Karpas-422 (cell line): ENCODE data around the gene HIF1A. TPM values are rescaled to one million over a fixed set of nuclear protein-coding genes. Genes with fewer than 3 reads are reported as not detected.
"Not testable (repeated sequence)": the region's sequence is repeated elsewhere in the genome, so short reads cannot be mapped to it uniquely, and the experiment has no call there.

Source experiments
- DNase-seq: peaks from one replicate; pipeline ENCODE4 v3.0.0-alpha.2; 2015
- H2AFZ ChIP-seq: fragments of 200-600 bp; sonication (generic); 2 replicates; pipeline ENCODE4 v1.6.1; 2014; ENCODE audit warnings: antibody characterized with exemption, low read length, mixed read lengths
- H3K27ac ChIP-seq: fragments of 200-600 bp; sonication (generic); 2 replicates; pipeline ENCODE4 v1.5.1; 2014; ENCODE audit warnings: mild to moderate bottlenecking, low read length, moderate library complexity
- H3K27me3 ChIP-seq: fragments of 200-600 bp; sonication (generic); 2 replicates; pipeline ENCODE4 v1.6.1; 2014; ENCODE audit warnings: low read length, mixed read lengths
- H3K36me3 ChIP-seq: fragments of 200-600 bp; sonication (generic); 2 replicates; pipeline ENCODE4 v1.6.1; 2014; ENCODE audit warnings: low read length, mixed read lengths; ENCODE audit not compliant: insufficient read depth
- H3K4me1 ChIP-seq: fragments of 200-600 bp; sonication (generic); 2 replicates; pipeline ENCODE4 v1.6.1; 2014; ENCODE audit warnings: mild to moderate bottlenecking, low read length, mixed read lengths
- H3K4me2 ChIP-seq: fragments of 200-600 bp; sonication (generic); 2 replicates; pipeline ENCODE4 v1.6.1; 2014; ENCODE audit warnings: low read length, low read depth, mild to moderate bottlenecking; ENCODE audit not compliant: poor library complexity, severe bottlenecking
- H3K4me3 ChIP-seq: fragments of 200-600 bp; sonication (generic); 2 replicates; pipeline ENCODE4 v1.5.1; 2014; ENCODE audit warnings: mild to moderate bottlenecking, antibody characterized with exemption, low read length, mixed read lengths
- H3K79me2 ChIP-seq: fragments of 200-600 bp; sonication (generic); 2 replicates; pipeline ENCODE4 v1.6.1; 2014; ENCODE audit warnings: mild to moderate bottlenecking, low read length, mixed read lengths
- H3K9ac ChIP-seq: fragments of 200-600 bp; sonication (generic); 2 replicates; pipeline ENCODE4 v1.6.0; 2014; ENCODE audit warnings: low read length
- H3K9me2 ChIP-seq: fragments of 200-600 bp; sonication (generic), shearing (Covaris generic); replicated peaks from 2 replicates; pipeline ENCODE4 v1.6.0; 2014; ENCODE audit warnings: mild to moderate bottlenecking, low read length, moderate library complexity; ENCODE audit not compliant: insufficient read depth
- H3K9me3 ChIP-seq: fragments of 300-700, 200-600 bp; sonication (generic); 2 replicates; pipeline ENCODE4 v1.6.1; 2014; ENCODE audit warnings: low read length, mixed read lengths
- H4K20me1 ChIP-seq: fragments of 200-600 bp; sonication (generic); 2 replicates; pipeline ENCODE4 v1.6.1; 2014; ENCODE audit warnings: mild to moderate bottlenecking, antibody characterized with exemption, low read length, low read depth; ENCODE audit not compliant: insufficient read depth
- total RNA-seq: library from RNA; depleted of rRNA; stranded (reverse); fragments of >200 nt; shearing (Covaris generic); gene quantifications from 2 replicates; pipeline ENCODE4 v1.2.3, GENCODE V29; 2014; ENCODE audit warnings: low replicate concordance

HIF1A gene
- total RNA-seq, 1 experiment from 2014 or later: 233 TPM

GRCh38 chr14:61730756-61731373 lies 35.6 kb downstream of the HIF1A start:
- peak overlapping the region; percentile 5; the same call in 1 of the 2 replicates for H3K9ac ChIP-seq
- peaks cover 79% of the 10 kb centered on the region for H3K36me3 ChIP-seq
- peak overlapping the region; percentile 8 for H3K4me2 ChIP-seq
- peak; percentile 76 for DNase-seq
- no peaks in the 10 kb centered on the region for H3K9me3 ChIP-seq
- H3K79me2 ChIP-seq: peaks cover 95% of the 10 kb centered on the region
- no peak overlapping the region for H3K4me3 ChIP-seq
- H3K9me2 ChIP-seq: no peaks in the 10 kb centered on the region
- peaks cover 50% of the 10 kb centered on the region for H3K4me1 ChIP-seq
- peaks cover 12% of the 10 kb centered on the region; the same call in 1 of the 2 replicates for H4K20me1 ChIP-seq
- no peak overlapping the region for H2AFZ ChIP-seq
- peak overlapping the region; percentile 67 for H3K27ac ChIP-seq
- H3K27me3 ChIP-seq: no peaks in the 10 kb centered on the region

- Histone ChIP-seq H4K20me1 (peaks cover 12% of the 10 kb centered on the region; the same call in 1 of the 2 replicates), H3K4me2 (no peak overlapping the region), H3K9ac (no peak overlapping the region), H2AFZ (no peak overlapping the region), H3K27me3 (no peaks in the 10 kb centered on the region), H3K79me2 (peaks cover 92% of the 10 kb centered on the region), H3K9me2 (no peaks in the 10 kb centered on the region), H3K27ac (no peak overlapping the region; the same call in 1 of the 2 replicates), H3K4me3 (no peak overlapping the region), H3K9me3 (no peaks in the 10 kb centered on the region), H3K36me3 (peaks cover 79% of the 10 kb centered on the region), H3K4me1 (peaks cover 34% of the 10 kb centered on the region)
- no peak for DNase-seq
These were observed 38.7 kb downstream of the HIF1A start for GRCh38 chr14:61733972-61734371.

GRCh38 chr14:61736751-61737150 lies 41.4 kb downstream of the HIF1A start:
- DNase-seq: no peak
- H3K27ac ChIP-seq: peak overlapping the region; percentile 47

GRCh38 chr14:61737915-61738314 lies 42.6 kb downstream of the HIF1A start:
- H3K79me2 ChIP-seq: peaks cover 89% of the 10 kb centered on the region
- H3K4me3 ChIP-seq: no peak overlapping the region
- DNase-seq: peak; percentile 60
- H3K9me3 ChIP-seq: no peaks in the 10 kb centered on the region
- H3K4me1 ChIP-seq: peaks cover 17% of the 10 kb centered on the region
- H4K20me1 ChIP-seq: peaks cover 8% of the 10 kb centered on the region; the same call in 1 of the 2 replicates
- H3K9ac ChIP-seq: no peak overlapping the region
- H2AFZ ChIP-seq: no peak overlapping the region
- no peaks in the 10 kb centered on the region for H3K27me3 ChIP-seq
- 0 out of 2 replicates have a peak overlapping the region, but pooled peaks have one; percentile 6 for H3K27ac ChIP-seq
- peaks cover 82% of the 10 kb centered on the region for H3K36me3 ChIP-seq
- H3K9me2 ChIP-seq: no peaks in the 10 kb centered on the region
- no peak overlapping the region for H3K4me2 ChIP-seq

More at GRCh38 chr14:61736751-61737150, 41.4 kb downstream of the HIF1A start:
- H3K79me2 ChIP-seq: peaks cover 88% of the 10 kb centered on the region
- H3K27me3 ChIP-seq: no peaks in the 10 kb centered on the region
- peaks cover 17% of the 10 kb centered on the region for H3K4me1 ChIP-seq
- H4K20me1 ChIP-seq: 0 out of 2 replicates have a peak, but pooled peaks cover 4% of the 10 kb centered on the region
- no peaks in the 10 kb centered on the region for H3K9me2 ChIP-seq
- H3K9me3 ChIP-seq: no peaks in the 10 kb centered on the region
- peaks cover 81% of the 10 kb centered on the region for H3K36me3 ChIP-seq
- H3K4me3 ChIP-seq: no peak overlapping the region
- no peak overlapping the region for H3K9ac ChIP-seq
- no peak overlapping the region for H3K4me2 ChIP-seq
- H2AFZ ChIP-seq: no peak overlapping the region

GRCh38 chr14:61739133-61739532 lies 43.8 kb downstream of the HIF1A start:
- H3K9ac ChIP-seq: no peak overlapping the region
- no peak overlapping the region for H2AFZ ChIP-seq
- peaks cover 90% of the 10 kb centered on the region for H3K79me2 ChIP-seq
- H3K9me3 ChIP-seq: no peaks in the 10 kb centered on the region
- no peak overlapping the region for H3K4me2 ChIP-seq
- H3K36me3 ChIP-seq: peaks cover 83% of the 10 kb centered on the region
- no peaks in the 10 kb centered on the region for H3K27me3 ChIP-seq
- no peak overlapping the region for H3K4me3 ChIP-seq
- H3K9me2 ChIP-seq: no peaks in the 10 kb centered on the region
- H3K4me1 ChIP-seq: peaks cover 17% of the 10 kb centered on the region
- DNase-seq: no peak
- H4K20me1 ChIP-seq: peaks cover 8% of the 10 kb centered on the region; the same call in 1 of the 2 replicates
- peak overlapping the region; percentile 23 for H3K27ac ChIP-seq

- Histone ChIP-seq H3K79me2 (peaks cover 92% of the 10 kb centered on the region), H3K27ac (no peak overlapping the region), H2AFZ (no peak overlapping the region), H3K9me3 (no peaks in the 10 kb centered on the region), H3K9me2 (no peaks in the 10 kb centered on the region), H3K36me3 (peaks cover 78% of the 10 kb centered on the region), H3K27me3 (no peaks in the 10 kb centered on the region), H3K9ac (no peak overlapping the region), H3K4me2 (no peak overlapping the region), H3K4me1 (peaks cover 33% of the 10 kb centered on the region), H3K4me3 (no peak overlapping the region), H4K20me1 (peaks cover 22% of the 10 kb centered on the region)
- no peak for DNase-seq
These were observed 47.1 kb downstream of the HIF1A start for GRCh38 chr14:61742371-61742770.

GRCh38 chr14:61744238-61744637 lies 48.9 kb downstream of the HIF1A start:
- H3K27ac ChIP-seq: no peak overlapping the region; the same call in 1 of the 2 replicates
- no peaks in the 10 kb centered on the region for H3K9me2 ChIP-seq
- H4K20me1 ChIP-seq: peaks cover 35% of the 10 kb centered on the region
- H3K9me3 ChIP-seq: no peaks in the 10 kb centered on the region
- H3K79me2 ChIP-seq: peaks cover 94% of the 10 kb centered on the region
- H3K9ac ChIP-seq: no peak overlapping the region
- no peak overlapping the region for H3K4me2 ChIP-seq
- DNase-seq: no peak
- H3K4me3 ChIP-seq: no peak overlapping the region
- H3K4me1 ChIP-seq: peaks cover 52% of the 10 kb centered on the region
- H3K36me3 ChIP-seq: peaks cover 78% of the 10 kb centered on the region
- no peaks in the 10 kb centered on the region for H3K27me3 ChIP-seq
- no peak overlapping the region for H2AFZ ChIP-seq

GRCh38 chr14:61746346-61746745 lies 51.0 kb downstream of the HIF1A start:
- Histone ChIP-seq H4K20me1 (peaks cover 31% of the 10 kb centered on the region), H3K4me2 (peak overlapping the region; percentile 82), H3K27ac (peak overlapping the region; percentile 90), H3K36me3 (peaks cover 71% of the 10 kb centered on the region), H3K4me3 (peak overlapping the region; percentile 80; the same call in 1 of the 2 replicates), H3K4me1 (peaks cover 62% of the 10 kb centered on the region), H3K79me2 (peaks cover 93% of the 10 kb centered on the region)
- not testable (repeated sequence) for H3K9me2 ChIP-seq, H3K27me3 ChIP-seq, H2AFZ ChIP-seq, H3K9me3 ChIP-seq, H3K9ac ChIP-seq
- DNase-seq: peak; percentile 73
